Stimulated activated effector memory CD8-positive, alpha-beta T cell treated with anti-CD3 and anti-CD28 coated beads, Interleukin-12 subunit alpha, Interleukin-12 subunit beta, amount 100 ng/mL, for 72 hours (primary cell): ENCODE results near the gene CMSS1.

Experiments
- ATAC-seq: fragments of 150-1000 bp; cut with Tn5 transposase; 2 replicates; pipeline ENCODE4 v1.10.0; 2021
- DNase-seq, 2 donors: peaks; one replicate each; pipeline ENCODE4 v3.0.0; 2021 to 2022; ENCODE audit warnings: low spot score in 2 of 2
- H3K27ac Mint-ChIP-seq: one replicate; pipeline ENCODE4 v1.8.0; 2022; ENCODE audit warnings: mild to moderate bottlenecking, mixed read lengths
- H3K36me3 Mint-ChIP-seq: one replicate; pipeline ENCODE4 v1.8.0; 2022; ENCODE audit warnings: mild to moderate bottlenecking, mixed read lengths
- H3K4me1 Mint-ChIP-seq: one replicate; pipeline ENCODE4 v1.8.0; 2022; ENCODE audit warnings: mixed read lengths
- H3K4me3 Mint-ChIP-seq: one replicate; pipeline ENCODE4 v1.8.0; 2022; ENCODE audit warnings: mild to moderate bottlenecking, mixed read lengths
- H3K9me3 Mint-ChIP-seq: one replicate; pipeline ENCODE4 v1.8.0; 2022; ENCODE audit warnings: mixed read lengths

Gene CMSS1

DNA sequence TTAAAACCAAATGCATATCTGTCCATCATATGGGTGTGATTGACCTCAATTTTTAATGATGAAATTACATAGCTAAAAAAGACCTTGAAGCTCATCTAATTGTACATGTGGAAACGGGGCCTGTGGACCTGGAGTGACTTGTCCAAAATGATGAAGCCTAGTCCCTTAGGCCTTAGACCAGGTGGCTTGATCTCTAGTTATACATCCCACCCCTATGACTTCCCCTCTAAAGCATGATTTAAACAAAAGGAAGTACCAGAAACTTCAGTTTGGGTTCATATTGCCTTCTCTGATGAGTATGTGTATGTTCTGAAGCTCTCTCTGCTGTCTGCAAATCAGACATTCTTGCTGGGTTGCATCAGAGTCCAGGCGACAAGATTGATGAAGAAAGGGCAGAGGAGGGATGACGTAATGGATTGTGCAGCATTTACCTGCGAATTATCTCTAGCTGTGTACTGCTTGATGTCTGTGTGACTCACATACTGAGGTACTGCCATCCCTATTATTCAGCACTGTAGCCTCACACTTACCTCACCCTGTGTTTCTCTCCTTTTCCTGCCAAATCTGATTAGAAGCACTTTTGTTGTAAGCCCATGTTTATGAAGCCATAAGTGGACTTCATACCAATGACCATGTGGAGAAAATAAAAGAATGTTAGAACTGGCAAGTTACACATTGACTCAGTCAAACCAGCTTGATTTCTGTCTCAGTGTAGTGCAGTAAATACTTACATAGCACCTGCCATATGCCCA is 185.1 kb downstream of the CMSS1 start:
- Mint-ChIP-seq H3K4me3 (no peak overlapping the region), H3K36me3 (no peaks in the 10 kb centered on the region), H3K9me3 (peaks cover 7% of the 10 kb centered on the region), H3K4me1 (peaks cover 13% of the 10 kb centered on the region), H3K27ac (peak overlapping the region; percentile 36)
- ATAC-seq (peak; percentile 73), DNase-seq (no peak)

DNA sequence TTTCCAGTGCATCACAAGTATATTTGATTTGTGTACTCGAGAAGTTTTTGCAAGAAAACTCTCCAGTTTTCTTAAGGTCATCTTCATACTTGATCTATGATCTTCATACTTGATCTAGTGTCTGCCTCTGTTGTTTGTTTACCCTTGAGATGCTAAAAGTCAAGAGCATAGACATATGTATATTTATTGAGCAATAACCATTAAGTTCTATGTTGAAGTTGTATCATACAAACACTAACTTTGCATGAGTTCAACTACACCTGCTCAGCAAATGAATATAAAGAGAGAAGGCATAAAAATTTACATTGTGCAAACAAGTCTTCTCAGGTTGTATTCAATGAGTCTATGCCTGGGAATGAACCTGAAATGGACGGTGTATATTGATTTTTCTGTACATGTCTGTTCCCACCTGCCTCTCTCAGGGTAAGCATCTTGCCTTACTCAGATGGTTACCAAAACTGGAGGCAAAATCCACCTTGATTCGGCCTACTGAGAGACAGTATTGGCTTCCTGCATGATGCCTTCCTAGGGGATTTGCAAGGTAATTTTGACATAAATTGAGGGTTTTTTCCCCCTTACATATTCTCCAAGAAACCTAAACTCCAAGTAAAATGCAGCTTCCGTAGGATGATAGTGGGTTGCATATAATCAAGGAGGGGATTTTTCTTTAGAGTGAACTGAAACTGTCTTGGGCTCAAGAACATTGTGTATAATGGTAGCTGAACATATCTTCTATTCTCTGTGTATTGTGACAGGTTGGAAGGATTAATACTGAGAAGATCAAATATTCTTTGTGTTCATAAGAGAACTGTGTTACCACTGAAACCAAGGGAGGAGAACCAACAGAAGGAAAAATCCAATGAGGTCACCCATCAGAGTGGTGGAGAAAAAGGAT is 186.2 kb downstream of the CMSS1 start:
- H3K4me1 Mint-ChIP-seq, result peaks cover 11% of the 10 kb centered on the region
- no peak overlapping the region for H3K4me3 Mint-ChIP-seq
- no peak overlapping the region for H3K27ac Mint-ChIP-seq
- DNase-seq, result no peak
- H3K36me3 Mint-ChIP-seq, result no peaks in the 10 kb centered on the region
- no peak for ATAC-seq
- H3K9me3 Mint-ChIP-seq, result peaks cover 3% of the 10 kb centered on the region

DNA sequence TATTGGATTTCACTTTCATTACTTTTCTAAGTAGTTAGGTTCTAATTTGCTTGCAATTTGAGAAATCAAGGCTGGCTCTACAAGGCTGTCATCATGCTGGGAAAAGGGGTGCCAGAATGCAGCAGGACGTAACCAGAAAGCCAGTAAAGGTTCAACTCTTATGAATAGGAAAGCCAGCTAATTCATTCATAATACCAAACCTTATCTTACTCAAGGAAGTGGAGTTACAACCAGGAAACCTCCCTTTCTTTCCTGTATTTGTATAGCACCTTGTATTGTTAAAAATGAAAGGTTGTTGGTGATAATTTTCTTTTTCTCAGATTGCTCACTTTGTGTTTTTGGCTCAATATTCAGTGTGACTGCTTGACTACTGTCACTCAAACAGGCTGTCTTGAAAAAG is 187.3 kb downstream of the CMSS1 start:
- Mint-ChIP-seq H3K9me3 (no peaks in the 10 kb centered on the region), H3K4me3 (no peak overlapping the region), H3K27ac (no peak overlapping the region), H3K36me3 (no peaks in the 10 kb centered on the region), H3K4me1 (peaks cover 6% of the 10 kb centered on the region)
- DNase-seq, result no peak
- no peak for ATAC-seq

DNA sequence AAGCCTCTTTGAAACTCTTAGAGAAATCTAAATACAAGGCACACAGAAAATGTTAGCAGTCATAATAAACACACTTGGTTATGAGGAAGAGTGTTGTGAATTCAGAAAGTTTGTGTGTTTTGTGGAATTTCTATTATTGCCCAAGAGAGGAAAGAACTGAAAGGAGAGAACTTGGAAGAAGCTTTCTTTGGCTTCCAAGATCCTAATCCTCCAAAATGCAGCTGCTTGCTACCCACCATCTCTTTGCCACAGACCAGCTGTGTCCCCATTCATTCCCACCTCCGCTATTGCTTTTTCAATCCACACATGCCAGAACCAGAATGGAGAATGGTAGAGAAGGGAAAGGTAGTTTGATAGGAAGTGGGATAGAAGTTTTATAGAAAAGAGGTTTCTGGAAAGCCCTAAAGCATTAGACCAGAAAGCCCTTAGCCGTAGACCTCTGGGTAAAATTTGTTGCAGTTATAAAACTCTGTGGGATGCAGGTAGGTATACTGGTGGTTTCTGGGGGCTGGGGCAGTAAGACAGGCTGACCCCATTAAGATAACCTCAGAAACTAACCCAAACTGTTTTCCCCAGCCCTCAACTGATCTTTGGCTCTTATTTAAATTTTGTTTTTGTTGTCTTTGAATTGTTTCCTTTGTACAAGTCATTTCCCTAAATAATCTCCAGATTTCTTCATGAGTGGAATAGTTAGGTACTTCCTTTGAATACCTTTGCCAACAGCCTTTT is 188.2 kb downstream of the CMSS1 start:
- Mint-ChIP-seq H3K9me3 (no peaks in the 10 kb centered on the region), H3K27ac (peak overlapping the region; percentile 4), H3K4me1 (peaks cover 6% of the 10 kb centered on the region), H3K4me3 (no peak overlapping the region), H3K36me3 (no peaks in the 10 kb centered on the region)
- DNase-seq (no peak), ATAC-seq (no peak)

DNA sequence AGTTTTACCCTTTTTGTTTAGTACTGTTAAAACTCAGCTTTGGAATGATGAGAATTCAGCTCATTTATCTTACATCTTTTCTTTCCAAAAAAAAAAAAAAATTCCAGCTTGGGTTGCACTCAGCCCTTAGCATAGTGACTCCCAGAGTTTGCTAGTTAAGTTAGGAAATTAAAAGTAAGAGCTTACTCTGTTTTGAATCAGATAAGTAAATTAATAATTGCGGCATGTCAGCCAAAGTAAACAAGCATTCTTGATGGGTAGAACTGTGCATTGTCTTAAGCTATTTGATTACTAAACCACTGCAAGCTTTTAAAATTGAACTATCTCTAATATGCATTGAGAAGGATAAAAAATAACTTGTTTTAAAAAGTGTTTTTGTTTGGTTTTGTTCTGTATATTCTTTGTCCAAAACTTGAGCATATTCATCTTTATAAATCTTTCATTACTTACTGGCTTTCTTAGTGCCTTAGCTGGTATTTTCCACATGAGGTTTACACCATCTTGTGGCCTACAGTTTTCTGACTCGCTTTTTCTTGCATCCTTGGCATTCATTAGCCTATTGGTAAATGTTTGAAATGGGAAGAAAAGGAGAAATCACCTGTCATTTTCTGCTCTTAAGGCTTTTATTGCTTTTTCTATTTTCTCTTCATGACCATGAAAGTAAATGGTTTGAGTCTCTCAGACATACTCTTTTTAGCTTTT is 189.1 kb downstream of the CMSS1 start:
- Mint-ChIP-seq H3K36me3 (peaks cover 5% of the 10 kb centered on the region), H3K9me3 (no peaks in the 10 kb centered on the region), H3K4me1 (peaks cover 6% of the 10 kb centered on the region), H3K4me3 (no peak overlapping the region), H3K27ac (peak overlapping the region; percentile 4)
- ATAC-seq (no peak), DNase-seq (no peak)

DNA sequence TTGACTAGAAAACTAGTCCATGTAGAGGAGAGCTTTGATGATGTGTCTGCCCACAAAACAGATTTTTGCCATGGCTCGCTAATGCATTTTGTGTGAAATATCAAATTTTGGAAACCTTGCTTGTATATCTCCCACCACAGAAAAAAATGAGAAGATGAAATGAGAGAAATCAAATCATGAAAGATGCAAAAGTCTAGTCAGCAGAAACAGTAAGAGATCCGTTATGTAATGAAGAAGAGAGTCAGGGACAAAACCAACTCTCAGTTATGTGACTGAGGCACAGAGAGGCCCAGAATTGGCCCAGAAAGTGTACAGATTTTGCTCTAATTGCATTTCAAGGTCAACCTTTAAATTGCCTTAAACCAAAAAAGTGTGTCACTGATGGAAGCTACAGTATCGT is 189.7 kb downstream of the CMSS1 start:
- Mint-ChIP-seq H3K4me3 (no peak overlapping the region), H3K27ac (no peak overlapping the region), H3K36me3 (peaks cover 5% of the 10 kb centered on the region), H3K4me1 (peaks cover 6% of the 10 kb centered on the region), H3K9me3 (no peaks in the 10 kb centered on the region)
- no peak for DNase-seq
- no peak for ATAC-seq

DNA sequence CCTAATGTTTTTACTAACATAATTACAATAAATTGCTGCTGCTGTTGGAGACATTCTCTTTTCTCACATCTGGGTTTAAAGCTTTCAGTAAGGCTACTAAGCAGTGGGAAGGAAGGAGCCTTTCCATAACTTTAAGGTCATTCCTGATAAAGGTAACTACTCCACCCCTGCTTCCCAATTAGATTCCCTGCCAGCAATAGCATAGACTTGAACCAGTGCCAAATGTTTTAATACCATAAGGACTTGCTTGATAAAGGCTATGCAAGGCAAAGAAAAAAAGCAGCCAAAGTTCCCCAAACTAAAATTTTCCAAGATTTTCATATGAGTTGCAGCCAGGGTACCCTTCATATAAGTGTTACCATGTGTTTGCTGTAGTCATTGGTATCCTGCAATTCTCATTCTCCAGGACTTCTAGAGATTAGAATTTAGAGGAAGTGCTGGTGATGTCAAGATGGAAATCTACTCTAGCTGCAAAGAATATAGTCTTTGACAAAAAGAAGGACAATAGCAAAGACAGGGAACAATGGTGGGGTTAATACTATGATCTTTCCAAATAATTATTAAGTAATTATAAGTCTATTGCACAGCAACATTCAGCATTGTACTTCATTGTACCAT is 190.5 kb downstream of the CMSS1 start:
- Mint-ChIP-seq H3K36me3 (peaks cover 5% of the 10 kb centered on the region), H3K4me3 (no peak overlapping the region), H3K9me3 (no peaks in the 10 kb centered on the region), H3K4me1 (peaks cover under 1% of the 10 kb centered on the region), H3K27ac (no peak overlapping the region)
- ATAC-seq (no peak), DNase-seq (no peak)

DNA sequence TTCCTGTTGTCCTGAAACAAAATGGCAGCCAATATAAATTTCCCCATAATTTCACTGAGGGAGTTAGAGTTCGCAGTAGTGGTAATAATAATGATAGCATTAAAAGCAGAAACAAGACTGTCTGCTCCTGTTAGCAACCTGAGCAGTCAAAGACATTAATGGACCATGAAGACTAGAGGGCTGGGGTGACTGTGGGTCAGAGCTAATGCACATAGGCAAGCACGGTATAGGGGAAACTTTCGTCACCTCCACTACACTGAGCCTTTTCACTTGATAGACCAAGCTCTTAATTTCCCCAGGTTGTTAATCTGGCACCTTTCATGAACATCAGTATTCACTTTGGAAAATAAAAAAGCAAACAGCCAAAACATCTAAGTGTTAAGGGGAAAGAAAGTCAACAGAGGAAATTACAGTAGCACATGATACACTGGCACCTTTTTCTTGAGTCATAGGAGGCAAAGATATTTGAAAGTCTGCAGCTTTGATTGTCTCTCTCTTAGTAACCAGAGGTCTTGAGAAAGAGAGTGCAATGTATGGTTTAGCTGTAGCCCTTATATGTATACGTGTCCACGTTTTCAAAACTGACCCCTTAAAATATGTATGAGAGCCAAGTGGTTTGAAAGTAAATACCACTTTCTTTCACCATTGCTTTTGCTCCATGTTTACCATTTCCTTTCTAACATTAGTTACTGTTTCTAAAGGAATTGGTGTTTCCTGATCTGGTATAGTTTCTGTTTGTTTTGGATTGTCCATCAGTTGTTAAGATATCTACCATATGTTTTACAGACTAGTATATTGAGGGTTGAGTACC is 191.8 kb downstream of the CMSS1 start:
- Mint-ChIP-seq H3K4me1 (no peaks in the 10 kb centered on the region), H3K27ac (peak overlapping the region; percentile 17), H3K36me3 (peaks cover 7% of the 10 kb centered on the region), H3K9me3 (no peaks in the 10 kb centered on the region), H3K4me3 (no peak overlapping the region)
- no peak for ATAC-seq
- no peak for DNase-seq

DNA sequence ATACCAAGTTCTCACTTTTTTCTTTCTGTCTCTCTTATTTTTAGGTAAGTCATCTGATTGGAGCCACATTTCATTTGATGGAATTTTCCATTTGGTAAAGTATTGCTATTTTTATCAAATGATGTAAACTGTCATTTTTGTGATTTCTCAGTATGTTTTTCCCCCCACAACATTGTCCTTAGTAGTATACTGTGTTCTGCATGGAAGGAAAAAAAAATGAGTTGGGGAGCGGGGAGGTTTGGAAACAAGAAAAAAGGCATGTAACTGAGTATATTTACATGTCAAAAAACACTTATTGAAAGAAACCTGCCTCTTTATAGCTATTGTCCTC is 192.4 kb downstream of the CMSS1 start:
- Mint-ChIP-seq H3K27ac (peak overlapping the region; percentile 17), H3K4me3 (no peak overlapping the region), H3K36me3 (peaks cover 13% of the 10 kb centered on the region), H3K9me3 (no peaks in the 10 kb centered on the region), H3K4me1 (no peaks in the 10 kb centered on the region)
- DNase-seq, result no peak
- ATAC-seq, result no peak

DNA sequence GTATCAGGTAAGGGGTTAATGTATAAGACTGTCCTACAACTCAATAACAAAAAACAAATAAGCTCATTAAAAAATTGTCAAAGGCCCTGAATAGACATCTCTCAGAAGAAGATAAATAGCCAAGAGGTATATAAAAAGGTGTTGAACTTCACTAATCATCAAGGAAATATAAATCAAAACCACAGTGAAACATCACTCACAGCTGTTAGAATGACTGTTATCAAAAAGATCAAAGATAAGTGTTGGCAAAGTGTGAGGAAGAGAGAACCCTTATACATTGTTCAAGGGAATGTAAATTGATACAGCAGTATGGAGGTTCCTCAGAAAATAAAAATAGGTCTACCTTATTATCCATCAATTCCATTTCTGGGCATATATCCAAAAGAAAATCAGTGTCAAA is 201.1 kb downstream of the CMSS1 start:
- Mint-ChIP-seq H3K9me3 (no peaks in the 10 kb centered on the region), H3K4me1 (no peaks in the 10 kb centered on the region), H3K36me3 (peaks cover 10% of the 10 kb centered on the region), H3K27ac (no peak overlapping the region), H3K4me3 (no peak overlapping the region)
- DNase-seq, result no peak
- ATAC-seq, result no peak

DNA sequence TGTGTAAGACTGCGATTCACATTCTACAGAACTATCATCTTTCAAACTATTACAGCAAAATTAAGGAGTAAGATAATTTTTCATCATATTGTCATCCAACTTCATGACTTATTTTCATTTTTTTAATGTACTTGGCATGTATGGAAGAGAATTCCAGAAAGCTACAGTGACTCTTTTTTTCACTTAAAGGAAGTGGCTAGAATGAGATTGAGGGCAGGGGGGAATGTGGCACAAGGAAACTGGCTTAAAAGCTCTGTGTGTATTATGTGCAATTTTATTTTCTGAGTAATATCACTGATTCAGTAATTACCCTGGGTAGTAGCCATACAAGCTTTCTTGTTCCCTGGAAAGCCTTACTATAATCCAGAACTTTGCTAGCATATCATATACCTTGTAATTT is 202.1 kb downstream of the CMSS1 start:
- Mint-ChIP-seq H3K4me3 (no peak overlapping the region), H3K27ac (no peak overlapping the region), H3K4me1 (no peaks in the 10 kb centered on the region), H3K9me3 (no peaks in the 10 kb centered on the region), H3K36me3 (peaks cover 6% of the 10 kb centered on the region)
- DNase-seq, result no peak
- no peak for ATAC-seq

DNA sequence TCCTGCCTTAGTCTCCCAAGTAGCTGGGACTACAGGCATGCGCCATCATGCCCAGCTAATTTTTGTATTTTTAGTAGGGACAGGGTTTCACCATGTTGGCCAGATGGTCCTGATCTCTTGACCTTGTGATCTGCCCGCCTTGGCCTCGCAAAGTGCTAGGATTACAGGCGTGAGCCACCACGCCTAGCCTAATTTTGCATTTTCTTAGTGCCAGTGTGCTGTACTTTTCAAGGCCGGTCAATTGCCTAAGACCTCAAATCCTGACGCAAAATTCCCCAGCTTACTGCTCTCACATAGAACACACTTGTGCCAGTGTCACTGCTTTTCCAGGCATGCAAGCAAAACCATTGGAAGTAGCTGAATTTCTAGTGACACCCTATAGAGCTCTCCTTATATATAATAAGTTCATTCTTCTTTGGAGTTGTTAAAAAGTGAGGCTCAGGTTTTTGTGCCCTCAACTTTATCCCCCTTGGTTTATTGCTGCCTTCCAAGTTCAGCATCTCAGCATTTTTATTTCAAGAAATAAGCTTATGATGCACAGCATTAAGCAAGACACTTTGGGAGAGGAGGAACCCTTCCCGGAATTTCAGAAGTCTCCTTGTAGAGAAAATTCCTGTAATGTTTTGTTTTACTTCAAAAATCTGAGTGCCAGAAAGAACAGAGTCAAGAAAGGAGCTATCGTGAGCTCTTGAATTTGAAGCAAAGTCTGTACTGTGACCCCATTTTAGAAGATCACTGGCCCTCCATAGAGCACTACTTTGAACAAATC is 203.4 kb downstream of the CMSS1 start:
- ATAC-seq (no peak), DNase-seq (no peak)
- Mint-ChIP-seq H3K27ac (no peak overlapping the region), H3K4me1 (no peaks in the 10 kb centered on the region), H3K36me3 (no peaks in the 10 kb centered on the region), H3K4me3 (no peak overlapping the region), H3K9me3 (no peaks in the 10 kb centered on the region)

DNA sequence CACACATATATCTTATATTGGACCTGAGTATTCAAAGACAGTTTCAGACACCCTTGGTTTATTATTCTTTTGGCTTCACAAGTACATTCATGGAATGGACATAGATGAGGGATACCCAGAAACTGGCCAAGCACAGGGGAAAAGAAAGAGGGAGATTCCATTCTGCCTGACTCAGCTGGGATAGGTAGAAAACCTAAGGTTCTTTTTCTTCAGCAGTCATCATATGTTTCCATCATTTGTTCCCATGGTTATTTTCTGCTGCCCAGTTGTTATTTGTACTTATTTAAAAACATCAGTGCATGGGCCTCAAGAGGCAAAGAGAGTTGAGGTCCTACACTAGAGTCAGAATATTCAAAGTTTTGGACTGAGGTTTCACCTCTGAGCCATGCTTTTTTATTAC is 204.8 kb downstream of the CMSS1 start:
- Mint-ChIP-seq H3K4me3 (no peak overlapping the region), H3K4me1 (no peaks in the 10 kb centered on the region), H3K27ac (no peak overlapping the region), H3K9me3 (no peaks in the 10 kb centered on the region), H3K36me3 (no peaks in the 10 kb centered on the region)
- no peak for DNase-seq
- ATAC-seq, result no peak

DNA sequence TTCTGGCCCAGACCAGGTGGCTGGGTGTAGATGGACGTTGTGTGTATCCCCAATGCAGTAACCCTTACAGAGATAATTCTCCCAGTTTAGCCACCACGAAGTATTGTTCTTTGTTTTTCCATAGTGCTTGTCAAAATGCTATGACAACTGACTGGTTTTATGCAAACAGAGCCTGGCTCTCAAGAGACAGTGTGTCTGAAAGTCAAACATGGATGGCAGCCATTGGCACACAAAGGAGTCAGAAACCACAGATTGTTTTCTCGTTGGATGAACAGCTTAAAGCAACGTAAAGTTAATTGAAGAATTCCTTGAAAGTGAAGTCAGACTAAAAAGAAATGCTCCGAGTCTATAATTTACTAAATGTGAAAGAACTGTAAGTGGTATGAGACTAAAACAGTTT is 205.5 kb downstream of the CMSS1 start:
- DNase-seq (no peak), ATAC-seq (no peak)
- Mint-ChIP-seq H3K4me3 (no peak overlapping the region), H3K9me3 (no peaks in the 10 kb centered on the region), H3K27ac (no peak overlapping the region), H3K36me3 (no peaks in the 10 kb centered on the region), H3K4me1 (no peaks in the 10 kb centered on the region)
